HCT116 (cell line): ENCODE data around the gene SUGP2. TPM values are rescaled to one million over a fixed set of nuclear protein-coding genes. Genes with fewer than 3 reads are reported as not detected.
A peak's percentile ranks its signal among the peaks of the same experiment; 100 is the strongest.

Experiments used
- ATAC-seq: fragments of 200-7000 bp; cut with Tn5 transposase; 2 replicates; pipeline ENCODE4 v1.9.1; 2020; ENCODE audit warnings: mild to moderate bottlenecking, moderate library complexity
- BruUV-seq: library from RNA; stranded (reverse); fragments of 400-500 nt; replicated peaks from 2 replicates; lab custom pipeline; 2021; lab: Mats Ljungman, UMichigan
- CTCF ChIA-PET: fragments of 300-600 bp; sonication (Branson Sonifier 250); formaldehyde crosslinking; loops from one replicate; lab custom pipeline; 2021; ENCODE audit warnings: antibody characterized with exemption; lab: Charles Lee
- POLR2A ChIA-PET: fragments of 300-600, 350-600 bp; sonication (Branson Sonifier 250); formaldehyde crosslinking; loops from one replicate; lab custom pipeline; 2021; ENCODE audit warnings: antibody characterized with exemption; lab: Charles Lee
- RAD21 ChIA-PET, 2 experiments: fragments of 300-600 bp; sonication (Branson Sonifier 250); formaldehyde crosslinking; loops; one replicate each; lab custom pipeline; 2023; ENCODE audit warnings: low total read pairs in 2 of 2; ENCODE audit not compliant: uncharacterized antibody in 2 of 2, unreplicated experiment in 2 of 2, low non-redundant PET in 1 of 2; lab: Charles Lee
- DNase-seq: peaks from one replicate; pipeline ENCODE4 v3.0.0-alpha.2; 2010; ENCODE audit warnings: low read depth, low spot score
- H2AFZ ChIP-seq: fragments of 200-600 bp; shearing (Covaris generic), sonication (generic); 2 replicates; pipeline ENCODE4 v1.6.1; 2017; ENCODE audit warnings: low read depth, mixed run types, mixed read lengths, antibody characterized with exemption, low read length; ENCODE audit not compliant: poor library complexity, severe bottlenecking
- H3K27ac ChIP-seq: 2 replicates; pipeline ENCODE4 v1.5.1; 2012; ENCODE audit warnings: low read depth, low read length
- H3K27me3 ChIP-seq: fragments of 200-600 bp; sonication (generic); 2 replicates; pipeline ENCODE4 v1.6.1; 2016; ENCODE audit warnings: mixed run types, low read length, mixed read lengths; ENCODE audit not compliant: insufficient read depth
- H3K36me3 ChIP-seq, 2 experiments: fragments of 200-500 bp in 1 of 2; fragments of 200-600 bp in 1 of 2; sonication (Bioruptor generic) in 1 of 2; sonication (generic) in 1 of 2; 2 replicates each; pipeline versions ENCODE4 v1.5.1 to v1.6.1; 2014 to 2016; ENCODE audit warnings: low read length in 2 of 2, inconsistent platforms in 1 of 2, mixed read lengths in 1 of 2, mixed run types in 1 of 2; ENCODE audit not compliant: insufficient read depth in 2 of 2, control insufficient read depth in 1 of 2
- H3K4me1 ChIP-seq, 2 experiments: fragments of 200-600 bp in 1 of 2; sonication (generic) in 1 of 2; 2 replicates each; pipeline versions ENCODE4 v1.5.1 to v1.6.1; 2012 to 2017; ENCODE audit warnings: low read length in 2 of 2, inconsistent platforms in 1 of 2, mild to moderate bottlenecking in 1 of 2, mixed read lengths in 1 of 2, mixed run types in 1 of 2, moderate library complexity in 1 of 2; ENCODE audit not compliant: insufficient read depth in 2 of 2, control insufficient read depth in 1 of 2
- H3K4me2 ChIP-seq: fragments of 200-600 bp; sonication (generic); 2 replicates; pipeline ENCODE4 v1.6.1; 2017; ENCODE audit warnings: mixed run types, low read length, mixed read lengths
- H3K4me3 ChIP-seq, 2 experiments: fragments of 200-600 bp in 1 of 2; sonication (generic) in 1 of 2; replicated peaks in 1 of 2; 2 replicates each; pipeline ENCODE4 v1.5.1; 2011 to 2016; ENCODE audit warnings: low read length in 2 of 2, control low read depth in 1 of 2, low read depth in 1 of 2, mild to moderate bottlenecking in 1 of 2, mixed read lengths in 1 of 2, mixed run types in 1 of 2
- H3K79me2 ChIP-seq: fragments of 200-600 bp; sonication (generic); 2 replicates; pipeline ENCODE4 v1.6.1; 2017; ENCODE audit warnings: mild to moderate bottlenecking, mixed run types, low read length, moderate library complexity, mixed read lengths; ENCODE audit not compliant: insufficient read depth
- H3K9ac ChIP-seq: fragments of 200-600 bp; sonication (generic); 2 replicates; pipeline ENCODE4 v1.6.1; 2016; ENCODE audit warnings: low read length, mixed read lengths
- H3K9me2 ChIP-seq: fragments of 200-600 bp; sonication (generic), shearing (Covaris generic); 2 replicates; pipeline ENCODE4 v1.6.1; 2017; ENCODE audit warnings: mixed run types, mild to moderate bottlenecking, moderate library complexity; ENCODE audit not compliant: insufficient read depth
- H3K9me3 ChIP-seq, 2 experiments: fragments of 200-500 bp in 1 of 2; fragments of 200-600 bp in 1 of 2; sonication (Bioruptor generic) in 1 of 2; sonication (generic) in 1 of 2; 2 replicates each; pipeline ENCODE4 v1.6.1; 2014 to 2017; ENCODE audit warnings: low read length in 2 of 2, mixed read lengths in 2 of 2, inconsistent platforms in 1 of 2, low read depth in 1 of 2, mild to moderate bottlenecking in 1 of 2, mixed run types in 1 of 2, moderate library complexity in 1 of 2; ENCODE audit not compliant: control insufficient read depth in 1 of 2, insufficient read depth in 1 of 2
- H4K20me1 ChIP-seq: fragments of 200-600 bp; sonication (generic), shearing (Covaris generic); 2 replicates; pipeline ENCODE4 v1.6.1; 2017; ENCODE audit warnings: mixed run types, mild to moderate bottlenecking, moderate library complexity; ENCODE audit not compliant: insufficient read depth
- ATF3 ChIP-seq: IDR thresholded peaks from 2 replicates; pipeline ENCODE4 v1.6.1; 2012
- CBX3 ChIP-seq: IDR thresholded peaks from 2 replicates; pipeline ENCODE4 v1.6.1; 2012; ENCODE audit warnings: low read depth
- CTCF ChIP-seq, 3 experiments: fragments of 200-600 bp in 1 of 3; sonication (generic) in 1 of 3; IDR thresholded peaks in 2 of 3; conservative IDR thresholded peaks in 1 of 3; 2 replicates each; pipeline ENCODE4 v1.5.1; 2012 to 2017; ENCODE audit warnings: low read depth in 2 of 3, low read length in 2 of 3, antibody characterized with exemption in 1 of 3, borderline replicate concordance in 1 of 3, control low read depth in 1 of 3, mild to moderate bottlenecking in 1 of 3, mixed read lengths in 1 of 3, mixed run types in 1 of 3, moderate library complexity in 1 of 3; ENCODE audit not compliant: insufficient read depth in 1 of 3
- EGR1 ChIP-seq: IDR thresholded peaks from 2 replicates; pipeline ENCODE4 v1.6.1; 2012; ENCODE audit warnings: low read depth
- ELF1 ChIP-seq: IDR thresholded peaks from 2 replicates; pipeline ENCODE4 v1.6.1; 2012; ENCODE audit warnings: low read depth, borderline replicate concordance
- MAX ChIP-seq: IDR thresholded peaks from 2 replicates; pipeline ENCODE4 v1.6.1; 2012
- POLR2A ChIP-seq: IDR thresholded peaks from 2 replicates; pipeline ENCODE4 v1.7.0; 2011; ENCODE audit warnings: borderline replicate concordance; ENCODE audit not compliant: insufficient read depth, insufficient read length; ENCODE audit errors: extremely low read depth
- POLR2AphosphoS5 ChIP-seq: IDR thresholded peaks from 2 replicates; pipeline ENCODE4 v1.6.1; 2011; ENCODE audit warnings: mild to moderate bottlenecking, low read depth, low read length, moderate library complexity
- SP1 ChIP-seq: IDR thresholded peaks from 2 replicates; pipeline ENCODE4 v1.6.1; 2012; ENCODE audit warnings: low read depth
- TCF7L2 ChIP-seq: IDR thresholded peaks from 2 replicates; pipeline ENCODE4 v1.7.0; 2011; ENCODE audit warnings: borderline replicate concordance, inconsistent platforms; ENCODE audit not compliant: insufficient read depth, insufficient read length; ENCODE audit errors: extremely low read depth
- intact Hi-C: fragments of 100-400 bp; cut with micrococcal nuclease; formaldehyde crosslinking; loops from 2 replicates; pipeline ENCODE4 v1.10.0; 2022
- total RNA-seq: library from RNA; stranded (reverse); gene quantifications from one replicate; pipeline ENCODE4 v1.2.1, GENCODE V29; 2021; ENCODE audit not compliant: unreplicated experiment

Gene SUGP2
- total RNA-seq, 1 experiment from 2014 or later, result 82.4 TPM

- BruUV-seq, result no TSS peak
- no peak overlapping the region for H3K27ac ChIP-seq
- no peak overlapping the region for H3K4me3 ChIP-seq
- H3K9ac ChIP-seq, result no peak overlapping the region
- no peaks in the 10 kb centered on the region for H3K36me3 ChIP-seq
- H4K20me1 ChIP-seq, result no peaks in the 10 kb centered on the region
- POLR2A ChIA-PET, result no interaction called here
- H3K4me2 ChIP-seq, result no peak overlapping the region
- H3K79me2 ChIP-seq, result no peaks in the 10 kb centered on the region
- H3K4me1 ChIP-seq, result peaks cover 14 to 18% of the 10 kb centered on the region in 2 experiments
- CTCF ChIA-PET, result no interaction called here
- H3K27me3 ChIP-seq, result no peaks in the 10 kb centered on the region
- intact Hi-C loops, result no loop called here
- TF ChIP-seq ATF3 (no peak), ELF1 (no peak), EGR1 (no peak), TCF7L2 (no peak), POLR2A (no peak), CBX3 (no peak), SP1 (no peak), POLR2AphosphoS5 (no peak)
- no peaks in the 10 kb centered on the region for H3K9me3 ChIP-seq
- RAD21 ChIA-PET, result no interaction called here
- H2AFZ ChIP-seq, result no peak overlapping the region
- DNase-seq (no peak), ATAC-seq (no peak)
- no peaks in the 10 kb centered on the region for H3K9me2 ChIP-seq
Observed at GRCh38 chr19:18964121-18964520, 69.2 kb downstream of the SUGP2 start.

GRCh38 chr19:18961767-18962620 lies 71.3 kb downstream of the SUGP2 start:
- Histone ChIP-seq H2AFZ (no peak overlapping the region), H4K20me1 (no peaks in the 10 kb centered on the region), H3K4me1 (peaks cover 0 to 4% of the 10 kb centered on the region in 2 experiments; a peak in 1 of 4 replicates), H3K4me2 (no peak overlapping the region), H3K36me3 (no peaks in the 10 kb centered on the region), H3K27me3 (no peaks in the 10 kb centered on the region), H3K4me3 (no peak overlapping the region), H3K27ac (no peak overlapping the region), H3K9me2 (no peaks in the 10 kb centered on the region), H3K79me2 (no peaks in the 10 kb centered on the region), H3K9me3 (no peaks in the 10 kb centered on the region), H3K9ac (no peak overlapping the region)
- CTCF ChIA-PET, result no interaction called here
- intact Hi-C loops, result no loop called here
- BruUV-seq, result no TSS peak
- TF ChIP-seq CTCF (IDR thresholded peaks at IDR 0.05 in 2 of 3, conservative IDR thresholded peaks at IDR 0.05 in 1 of 3; ENCODE audit: borderline replicate concordance in 1 of 3, insufficient read depth in 1 of 3, low read depth in 2 of 3, low read length in 2 of 3) (no peak), MAX (no peak), CBX3 (no peak)
- DNase-seq (no peak), ATAC-seq (peak; percentile 52)
- POLR2A ChIA-PET, result no interaction called here
- RAD21 ChIA-PET, result no interaction called here
